NCI-H446 (cell line): ENCODE measurements around the gene MUC4.
A peak's percentile ranks its signal among the peaks of the same experiment; 100 is the strongest.
"Not testable (repeated sequence)": the region's sequence is repeated elsewhere in the genome, so short reads cannot be mapped to it uniquely, and the experiment has no call there.

Experiments used
- DNase-seq, 2 experiments: peaks; one replicate each; lab custom pipeline; 2025; lab: John Stamatoyannopoulos, UW

MUC4 gene

DNA sequence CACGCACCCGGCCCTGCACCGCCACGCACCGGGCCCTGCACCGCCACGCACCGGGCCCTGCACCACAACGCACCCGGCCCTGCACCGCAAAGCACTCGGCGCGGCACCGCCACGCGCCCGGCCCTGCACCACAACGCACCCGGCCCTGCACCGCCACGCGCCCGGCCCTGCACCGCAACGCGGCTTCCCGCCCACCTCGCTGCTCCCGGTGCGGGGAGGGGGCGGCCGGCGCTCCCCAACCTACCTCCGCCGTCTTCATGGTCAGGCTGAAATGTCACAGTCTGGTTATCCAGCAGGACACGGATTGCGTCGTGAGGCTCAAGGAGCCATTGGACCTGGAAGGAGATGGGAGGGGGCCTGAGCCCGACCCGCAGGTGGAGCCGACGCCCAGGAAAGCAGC lies 49.1 kb downstream of the MUC4 start:
- DNase-seq = no peak

- no peak for DNase-seq
Observed at GRCh38 chr3:195762249-195762585, 49.5 kb downstream of the MUC4 start.

DNA sequence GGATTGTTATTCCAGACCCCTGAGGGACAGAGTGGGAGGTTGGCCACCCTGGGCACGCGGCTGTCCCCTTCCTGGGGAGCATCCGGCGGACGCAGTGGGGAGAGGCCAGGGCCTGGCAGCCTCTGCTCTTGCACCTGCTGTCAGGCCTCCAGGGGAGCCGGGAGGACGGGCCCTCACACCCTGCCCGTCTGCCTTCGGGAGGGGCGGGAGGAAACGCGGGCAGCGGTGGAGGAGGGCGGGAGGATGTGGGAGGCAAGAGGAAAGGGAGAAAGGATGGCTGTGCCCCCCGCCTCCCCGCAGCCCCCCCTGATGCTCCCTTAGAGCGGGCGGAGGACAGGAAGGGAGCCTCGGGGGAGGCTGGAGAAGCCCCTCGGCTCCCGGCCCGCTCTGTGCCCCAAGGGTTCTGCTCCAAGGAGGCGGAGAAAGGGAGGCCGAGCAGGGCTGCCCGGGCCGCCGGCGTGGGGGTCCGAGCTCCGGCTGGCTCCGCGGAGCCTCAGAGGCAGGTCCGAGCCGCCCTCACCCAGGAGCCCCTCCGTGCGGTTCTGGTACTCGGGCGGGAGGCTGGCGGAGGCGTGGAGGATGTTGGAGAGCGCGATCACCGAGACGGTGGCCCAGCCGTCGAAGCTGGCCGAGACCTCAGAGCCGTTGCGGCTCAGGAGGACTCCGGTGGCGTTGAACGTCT lies 50.0 kb downstream of the MUC4 start:
- DNase-seq = no peak

- DNase-seq = no peak
Observed at GRCh38 chr3:195761123-195761566, 50.6 kb downstream of the MUC4 start.

DNA sequence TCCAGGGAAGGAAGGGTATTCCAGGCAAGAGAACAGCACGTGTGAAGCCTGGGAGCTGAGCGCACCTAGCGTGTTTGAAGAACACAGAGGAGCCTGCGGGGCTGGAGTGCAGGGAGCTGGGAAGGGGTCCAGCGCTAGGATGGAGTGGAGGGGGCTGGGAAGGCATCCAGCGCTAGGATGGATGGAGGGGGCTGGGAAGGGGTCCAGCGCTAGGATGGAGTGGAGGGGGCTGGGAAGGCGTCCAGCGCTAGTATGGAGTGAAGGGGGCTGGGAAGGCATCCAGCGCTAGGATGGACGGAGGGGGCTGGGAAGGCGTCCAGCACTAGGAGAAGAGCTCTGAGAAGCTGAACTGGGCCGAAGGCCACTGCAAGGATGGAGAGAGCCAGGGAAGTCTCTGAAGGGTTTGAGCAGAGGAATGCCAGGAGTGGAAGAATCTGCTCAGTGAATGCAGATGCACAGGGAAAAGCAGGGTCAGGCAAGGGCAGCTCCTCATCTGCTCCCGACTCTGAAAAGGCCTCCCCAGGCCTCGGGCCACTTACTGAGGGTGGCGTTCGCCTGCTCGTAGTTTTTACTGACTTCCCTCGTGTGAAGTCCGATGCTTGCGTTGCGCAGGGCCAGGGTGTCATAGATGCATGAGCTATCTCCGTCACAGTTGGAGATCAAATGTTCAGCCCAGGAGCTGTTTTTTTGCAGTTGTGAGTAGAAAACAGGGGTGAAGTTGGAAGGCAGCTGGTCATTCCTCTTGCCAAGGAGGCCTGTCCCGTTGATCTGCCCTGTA lies 51.2 kb downstream of the MUC4 start:
- peak; percentile 93 to 95 for DNase-seq

DNA sequence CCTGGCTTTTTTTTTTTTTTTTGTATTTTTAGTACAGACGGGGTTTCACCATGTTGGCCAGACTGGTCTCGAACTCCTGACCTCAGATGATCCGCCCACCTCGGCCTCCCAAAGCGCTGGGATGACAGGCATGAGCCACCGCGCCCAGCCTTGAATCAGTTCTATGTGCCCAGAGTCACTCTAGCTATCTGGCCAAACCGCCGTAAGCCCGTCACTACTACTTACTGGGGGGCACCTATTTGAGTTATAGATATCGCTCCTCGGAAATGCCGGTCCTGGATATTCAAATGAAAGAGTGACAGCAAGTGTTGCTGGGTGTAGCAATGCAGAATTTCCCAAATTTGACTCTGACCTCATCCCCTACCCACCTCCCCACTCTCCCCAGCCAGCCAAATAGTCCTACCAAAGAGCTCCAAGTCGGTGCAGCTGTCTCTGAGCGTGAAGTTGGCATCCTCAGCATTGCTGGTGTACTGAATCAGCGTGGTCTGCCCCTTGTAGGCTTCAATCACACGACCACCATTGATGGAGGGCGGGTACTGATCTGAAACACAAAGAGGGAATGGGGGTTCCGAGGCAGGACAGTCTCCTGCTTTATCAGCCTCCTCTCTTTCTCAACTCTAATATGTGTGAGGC lies 52.9 kb downstream of the MUC4 start:
- DNase-seq = peak in 1 of 2 experiments; percentile 38

GRCh38 chr3:195757827-195758226 lies 53.9 kb downstream of the MUC4 start:
- DNase-seq = no peak

DNA sequence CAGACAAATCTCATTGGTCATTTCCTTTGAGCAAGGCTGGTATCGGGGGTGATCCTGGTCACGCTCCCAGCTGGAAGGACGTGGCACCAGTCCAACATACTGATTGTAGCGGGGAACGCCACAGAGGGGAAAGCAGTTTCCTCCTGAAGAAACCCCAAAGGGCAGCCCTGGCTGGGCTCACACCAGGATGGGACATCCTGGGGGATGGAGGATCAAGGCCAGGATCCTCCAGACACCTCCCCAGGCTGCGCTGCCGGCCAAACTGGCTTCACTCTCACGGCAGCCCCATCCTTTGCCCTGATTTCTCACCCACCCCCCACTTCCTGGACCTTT lies 54.3 kb downstream of the MUC4 start:
- no peak for DNase-seq

- no peak for DNase-seq
Observed at GRCh38 chr3:195755791-195756676, 55.7 kb downstream of the MUC4 start.

DNA sequence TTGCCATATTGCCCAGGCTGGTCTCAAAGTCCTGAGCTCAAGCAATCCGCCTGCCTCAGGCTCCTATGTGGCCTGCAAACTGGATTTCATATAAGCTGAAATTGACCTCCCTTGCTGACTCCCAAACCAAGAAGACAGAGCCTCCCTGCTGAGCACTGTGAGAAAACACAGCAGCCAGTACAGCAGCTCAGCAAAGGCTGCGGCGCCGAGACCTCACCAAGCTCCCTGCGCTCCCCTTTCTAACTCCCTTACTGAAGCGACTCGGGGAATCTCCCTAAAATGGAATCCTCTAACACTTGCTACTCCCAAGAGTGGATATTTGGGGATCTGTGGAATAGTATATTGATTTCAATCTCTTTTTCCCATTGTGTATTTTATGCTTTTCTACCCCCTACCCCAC lies 56.3 kb downstream of the MUC4 start:
- DNase-seq = no peak

DNA sequence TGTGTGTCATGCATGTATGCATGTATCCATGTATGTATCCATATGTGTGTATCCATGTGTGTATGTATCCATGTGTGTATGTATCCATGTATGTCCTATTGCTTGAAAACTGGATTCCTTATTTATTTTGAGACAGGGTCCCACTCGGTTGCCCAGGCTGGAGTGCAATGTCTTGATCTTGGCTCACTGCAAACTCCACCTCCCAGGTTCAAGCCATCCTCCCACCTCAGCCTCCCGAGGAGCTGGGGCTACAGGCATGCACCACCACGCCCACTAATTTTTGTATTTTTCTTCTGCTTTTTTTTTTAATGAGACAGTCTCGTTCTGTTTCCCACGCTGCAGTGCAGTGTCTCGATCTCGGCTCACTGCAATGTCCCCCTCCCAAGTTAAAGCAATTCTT lies 56.8 kb downstream of the MUC4 start:
- no peak for DNase-seq

GRCh38 chr3:195754141-195754540 lies 57.6 kb downstream of the MUC4 start:
- DNase-seq = no peak

DNA sequence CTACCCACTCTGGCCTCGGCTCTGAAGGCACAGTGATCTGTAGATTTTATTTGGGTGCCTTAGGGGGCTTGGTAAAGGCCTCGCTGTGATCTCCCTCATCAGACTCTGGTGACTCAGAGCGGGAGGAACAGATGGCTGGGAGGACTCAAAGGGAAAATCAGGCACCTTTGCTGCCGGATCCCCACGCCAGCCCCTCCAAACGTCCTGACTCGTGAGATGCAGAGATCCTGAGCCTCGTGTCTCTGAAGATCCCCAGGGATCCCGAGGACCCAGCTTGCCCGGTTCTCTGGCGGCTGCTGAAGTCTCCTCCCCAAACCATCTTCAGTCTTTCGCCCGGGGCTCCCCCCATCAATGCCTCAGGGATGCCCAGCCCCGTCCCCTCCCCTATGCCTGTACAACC lies 58.1 kb downstream of the MUC4 start:
- peak in 1 of 2 experiments; percentile 23 for DNase-seq

DNA sequence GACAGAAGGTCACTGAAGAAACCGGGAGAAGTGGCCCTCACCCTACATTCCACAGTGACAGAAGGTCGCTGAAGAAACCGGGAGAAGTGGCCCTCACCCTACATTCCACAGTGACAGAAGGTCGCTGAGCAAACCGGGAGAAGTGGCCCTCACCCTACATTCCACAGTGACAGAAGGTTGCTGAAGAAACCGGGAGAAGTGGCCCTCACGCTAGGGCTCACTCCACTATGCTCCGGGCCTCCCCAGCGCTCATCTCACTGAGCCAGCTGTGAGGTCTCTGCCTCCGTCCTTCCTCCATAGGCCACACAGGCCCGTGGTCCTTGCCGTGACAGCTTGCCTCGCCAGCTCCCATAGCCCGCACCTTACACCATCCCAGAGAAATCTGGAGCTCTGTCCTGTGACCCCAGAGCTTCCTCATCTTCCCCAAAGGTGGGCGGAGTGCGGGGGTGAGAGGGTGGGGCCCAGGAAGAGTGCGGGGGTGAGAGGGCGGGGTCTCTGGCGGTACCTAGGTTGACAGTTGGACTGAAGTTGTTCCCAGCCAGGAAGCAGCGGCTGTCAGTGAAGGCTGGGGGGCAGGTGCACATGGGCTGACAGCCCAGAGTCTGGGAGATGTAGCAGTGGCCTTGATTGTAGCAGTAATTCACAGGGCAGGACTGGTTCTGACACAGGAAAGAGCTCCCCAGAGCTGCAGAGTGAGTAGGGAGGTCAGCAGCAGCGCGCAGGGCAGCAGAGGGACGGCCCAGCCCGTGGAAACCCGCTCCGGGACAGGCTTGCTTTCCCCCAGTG lies 59.0 kb downstream of the MUC4 start:
- no peak for DNase-seq

- DNase-seq = no peak
Observed at GRCh38 chr3:195752066-195752465, 59.7 kb downstream of the MUC4 start.

DNA sequence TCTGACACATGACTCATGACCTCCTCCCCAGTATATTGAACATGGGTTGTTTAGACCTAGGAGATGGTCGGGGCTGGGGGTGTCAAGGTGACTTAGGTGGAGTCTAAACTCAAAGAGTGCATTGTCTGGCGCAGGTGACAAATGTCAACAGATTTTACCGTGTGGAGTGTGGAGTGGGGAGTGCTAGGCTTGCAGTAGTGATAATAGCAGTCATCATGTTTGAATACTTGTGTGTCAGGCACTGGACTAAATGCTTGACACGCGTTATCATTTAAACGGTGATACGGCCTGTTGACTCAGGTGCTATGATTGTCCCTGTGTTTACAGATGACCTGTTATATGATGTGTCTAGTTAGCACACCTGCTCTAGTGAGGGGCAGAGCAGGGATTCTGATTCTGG lies 60.2 kb downstream of the MUC4 start:
- no peak for DNase-seq

DNA sequence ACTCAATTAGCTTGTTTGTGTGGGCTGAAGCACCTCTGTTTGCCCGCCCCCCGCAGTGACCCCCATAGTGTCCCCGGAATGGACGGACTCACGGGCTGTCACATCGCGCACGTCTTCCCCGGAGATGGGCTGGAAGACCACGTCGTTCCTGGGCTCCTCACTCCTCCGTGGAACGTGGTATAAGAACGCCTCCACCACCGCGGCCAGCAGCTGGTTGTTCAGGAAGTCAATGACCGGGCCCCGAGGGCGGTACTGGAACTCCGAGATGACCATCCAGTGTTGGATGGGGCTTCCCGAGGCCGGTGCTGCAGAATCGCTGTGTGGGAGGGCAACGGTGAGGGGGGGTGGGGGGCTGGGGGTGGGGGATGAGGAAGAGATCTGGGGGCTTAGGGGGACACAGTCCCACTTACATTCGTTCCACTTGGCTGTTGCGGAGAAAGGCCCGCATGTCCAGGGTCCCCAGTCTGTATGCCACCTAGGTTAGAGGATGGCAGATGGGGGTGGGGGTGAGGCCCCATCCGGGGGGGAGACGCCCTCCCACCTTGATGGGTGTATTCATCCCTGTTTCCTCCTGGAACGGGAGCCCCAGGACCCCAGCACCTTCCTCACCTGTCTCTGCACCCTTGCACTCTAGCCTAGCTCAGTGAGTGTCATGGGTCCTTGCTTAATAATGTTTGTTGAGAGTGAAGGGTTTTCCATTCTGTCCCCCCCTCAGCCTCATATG lies 60.8 kb downstream of the MUC4 start:
- DNase-seq = no peak

- DNase-seq = not testable (repeated sequence)
Observed at GRCh38 chr3:195749101-195749500, 62.6 kb downstream of the MUC4 start.

GRCh38 chr3:195748661-195749060 lies 63.1 kb downstream of the MUC4 start:
- no peak for DNase-seq

DNA sequence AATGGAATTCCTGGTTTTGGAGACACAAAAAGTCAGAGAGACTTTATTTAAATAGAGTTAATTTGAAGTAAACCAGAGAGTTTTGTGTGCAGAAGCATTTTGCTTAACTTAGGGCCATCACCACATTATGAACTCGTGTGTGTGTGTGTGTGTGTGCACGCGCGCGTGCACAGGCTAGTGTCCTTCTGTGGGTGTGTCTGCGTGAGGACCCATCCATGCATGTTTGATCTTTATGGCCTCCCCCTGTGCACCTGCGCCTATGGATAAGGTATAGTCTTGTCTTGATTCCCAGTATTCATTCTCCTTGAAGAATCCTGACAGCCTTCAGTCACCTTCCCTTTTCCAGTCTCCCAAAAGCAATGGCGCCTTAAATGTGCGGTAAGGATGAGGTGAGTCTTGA lies 65.0 kb downstream of the MUC4 start:
- DNase-seq = no peak

DNA sequence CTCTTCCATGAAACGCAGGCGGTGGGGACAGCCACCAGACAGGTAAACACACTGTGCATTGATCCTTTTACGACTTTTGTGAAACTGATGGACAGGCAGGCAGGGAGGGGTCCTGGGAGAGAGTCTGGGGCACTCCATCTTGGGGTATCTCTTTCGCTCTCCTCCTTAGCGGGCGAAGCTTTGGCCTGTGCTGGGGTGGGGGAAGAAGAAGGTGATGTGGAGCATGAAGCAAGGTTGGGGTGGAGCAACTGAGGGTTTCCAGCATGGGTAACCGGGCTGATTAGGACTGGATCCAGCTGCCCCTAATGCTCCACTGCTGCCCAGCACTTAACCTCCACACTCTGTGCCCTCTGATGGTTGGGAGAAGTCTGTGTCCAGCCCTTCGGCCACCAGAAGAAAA lies 65.4 kb downstream of the MUC4 start:
- no peak for DNase-seq
